Measurements from ENCODE around the gene DGKG. TPM values are rescaled to one million over a fixed set of nuclear protein-coding genes. Genes with fewer than 3 reads are reported as not detected.

The DGKG gene
- polyA plus RNA-seq, 2 of the 4 experiments (the other 2 are of a cell fraction), result 11.5 to 13.3 TPM

GRCh38 chr3:186386883-186387560 lies 25.0 kb upstream of the DGKG start:
- ChIA-PET POLR2A (no interaction called here), CTCF (no interaction called here)
- no peak for ATAC-seq
- TF ChIP-seq, protein P1, sequence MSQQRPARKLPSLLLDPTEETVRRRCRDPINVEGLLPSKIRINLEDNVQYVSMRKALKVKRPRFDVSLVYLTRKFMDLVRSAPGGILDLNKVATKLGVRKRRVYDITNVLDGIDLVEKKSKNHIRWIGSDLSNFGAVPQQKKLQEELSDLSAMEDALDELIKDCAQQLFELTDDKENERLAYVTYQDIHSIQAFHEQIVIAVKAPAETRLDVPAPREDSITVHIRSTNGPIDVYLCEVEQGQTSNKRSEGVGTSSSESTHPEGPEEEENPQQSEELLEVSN (IDR thresholded peaks at IDR 0.05; ENCODE audit: borderline replicate concordance, low read depth), result no peak
- TF ChIP-seq SMC3 (IDR thresholded peaks at IDR 0.05) (no peak), HOXA7 (CRISPR knock-in tag; IDR thresholded peaks at IDR 0.05) (no peak), CHD2 (IDR thresholded peaks at IDR 0.05; ENCODE audit: low read length, partially characterized antibody) (no peak), HES2 (IDR thresholded peaks at IDR 0.05) (no peak), HOXB13 (CRISPR knock-in tag; IDR thresholded peaks at IDR 0.05; ENCODE audit: low read depth) (no peak), SREBF2 (IDR thresholded peaks at IDR 0.05) (no peak), MAX (IDR thresholded peaks at IDR 0.05) (no peak), POLR2AphosphoS2 (conservative IDR thresholded peaks at IDR 0.05; ENCODE audit: low read length) (no peak), HEYL (CRISPR knock-in tag; IDR thresholded peaks at IDR 0.05) (no peak), NFE2L2 (conservative IDR thresholded peaks at IDR 0.05; ENCODE audit: low read length) (no peak), CBX8 (IDR thresholded peaks at IDR 0.05) (no peak), HMGXB4 (CRISPR knock-in tag; IDR thresholded peaks at IDR 0.05; ENCODE audit: borderline replicate concordance) (no peak), BHLHE40 (IDR thresholded peaks at IDR 0.05; ENCODE audit: low read depth, low read length) (no peak), RARB (CRISPR knock-in tag; IDR thresholded peaks at IDR 0.05) (no peak)
- H3K9me3 ChIP-seq, result no peaks in the 10 kb centered on the region
- H3K4me3 ChIP-seq, result no peak overlapping the region
- H3K27ac ChIP-seq, result no peak overlapping the region
- DNase-seq (ENCODE audit: low read depth in 1 of 2, low spot score in 1 of 2), result no peak
- 21% methylated on average over 3 of the region's 4 CpGs for WGBS (ENCODE audit: missing lambda C conversion rate)
- H3K4me1 ChIP-seq, result no peaks in the 10 kb centered on the region
- H3K4me2 ChIP-seq, result no peak overlapping the region
- FAIRE-seq, result no peak

DNA sequence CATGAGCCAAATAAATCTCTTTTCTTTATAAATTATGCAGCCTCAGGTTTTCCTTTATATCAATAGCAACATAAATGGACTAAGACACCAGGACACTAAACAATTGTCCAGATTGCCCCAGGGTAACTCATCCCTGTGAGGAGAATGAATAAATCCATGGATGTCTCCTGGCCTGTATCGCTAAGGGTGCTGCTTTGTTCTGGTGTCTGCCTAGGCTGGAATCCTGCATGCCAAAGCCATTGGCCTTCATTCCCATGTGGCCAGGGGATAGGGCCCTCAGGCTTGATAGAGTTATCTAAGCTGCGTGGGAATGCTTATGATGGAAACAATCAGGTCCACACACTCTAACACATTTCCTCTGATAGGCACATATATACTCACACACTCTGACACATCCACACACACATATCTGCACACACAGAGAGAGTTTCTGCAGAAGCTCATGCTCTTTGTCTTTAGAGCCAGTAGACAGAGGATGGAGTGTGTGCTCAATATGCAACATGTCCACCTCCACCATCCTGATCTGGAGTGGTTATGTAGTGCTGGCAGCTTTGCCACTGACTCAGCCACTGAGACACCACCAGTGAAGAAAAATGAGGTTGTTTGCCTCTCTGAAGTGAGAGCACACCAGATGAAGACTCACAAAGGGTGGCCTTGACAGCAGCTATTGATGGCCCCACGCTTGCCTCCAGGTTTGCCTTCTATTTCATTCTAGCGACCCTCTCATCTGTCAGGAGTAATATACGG lies 24.0 kb upstream of the DGKG start:
- H3K9me3 ChIP-seq, result no peaks in the 10 kb centered on the region
- POLR2A ChIA-PET, result no interaction called here
- FAIRE-seq, result no peak

GRCh38 chr3:186383026-186383993 lies 21.3 kb upstream of the DGKG start:
- no peak for DNase-seq (ENCODE audit: low read depth in 1 of 2, low spot score in 1 of 2)
- POLR2A ChIA-PET, result no interaction called here
- Histone ChIP-seq H3K4me3 (no peak overlapping the region), H3K4me2 (no peak overlapping the region), H3K27ac (no peak overlapping the region), H3K4me1 (no peaks in the 10 kb centered on the region), H3K9me3 (no peaks in the 10 kb centered on the region)
- WGBS (ENCODE audit: missing lambda C conversion rate), result 63% methylated on average over 15 of the region's 18 CpGs
- TF ChIP-seq TP53 (CRISPR knock-in tag; IDR thresholded peaks at IDR 0.05) (no peak), ZNF302 (CRISPR knock-in tag; IDR thresholded peaks at IDR 0.05) (no peak), EP300 (IDR thresholded peaks at IDR 0.05) (no peak), HEYL (CRISPR knock-in tag; IDR thresholded peaks at IDR 0.05) (no peak), CEBPB (IDR thresholded peaks at IDR 0.05) (no peak)
- TF ChIP-seq, protein P2, sequence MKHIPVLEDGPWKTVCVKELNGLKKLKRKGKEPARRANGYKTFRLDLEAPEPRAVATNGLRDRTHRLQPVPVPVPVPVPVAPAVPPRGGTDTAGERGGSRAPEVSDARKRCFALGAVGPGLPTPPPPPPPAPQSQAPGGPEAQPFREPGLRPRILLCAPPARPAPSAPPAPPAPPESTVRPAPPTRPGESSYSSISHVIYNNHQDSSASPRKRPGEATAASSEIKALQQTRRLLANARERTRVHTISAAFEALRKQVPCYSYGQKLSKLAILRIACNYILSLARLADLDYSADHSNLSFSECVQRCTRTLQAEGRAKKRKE (CRISPR knock-in tag; IDR thresholded peaks at IDR 0.05; ENCODE audit: low read depth), result no peak
- TF ChIP-seq, protein P3, sequence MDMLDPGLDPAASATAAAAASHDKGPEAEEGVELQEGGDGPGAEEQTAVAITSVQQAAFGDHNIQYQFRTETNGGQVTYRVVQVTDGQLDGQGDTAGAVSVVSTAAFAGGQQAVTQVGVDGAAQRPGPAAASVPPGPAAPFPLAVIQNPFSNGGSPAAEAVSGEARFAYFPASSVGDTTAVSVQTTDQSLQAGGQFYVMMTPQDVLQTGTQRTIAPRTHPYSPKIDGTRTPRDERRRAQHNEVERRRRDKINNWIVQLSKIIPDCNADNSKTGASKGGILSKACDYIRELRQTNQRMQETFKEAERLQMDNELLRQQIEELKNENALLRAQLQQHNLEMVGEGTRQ (IDR thresholded peaks at IDR 0.05), result no peak
- CTCF ChIA-PET, result interaction anchor here (1.0 kb wide), 1 partner anchor 11 kb away, joined by 4 read pairs; no protein-coding TSS in a partner anchor
- no peak for ATAC-seq
- no peak for FAIRE-seq

More for the DNA sequence above, 24.0 kb upstream of the DGKG start:
- H3K27ac ChIP-seq, result no peak overlapping the region
- no peak overlapping the region for H3K4me3 ChIP-seq
- H3K4me1 ChIP-seq, result no peaks in the 10 kb centered on the region
- no peak overlapping the region for H3K4me2 ChIP-seq
- TF ChIP-seq FOSL2 (IDR thresholded peaks at IDR 0.05) (no peak), FOSL2 (CRISPR knock-in tag; IDR thresholded peaks at IDR 0.05) (no peak), EHF (CRISPR knock-in tag; IDR thresholded peaks at IDR 0.05) (no peak), POLR2A (IDR thresholded peaks at IDR 0.05; ENCODE audit: low read length) (no peak)
- ATAC-seq (no peak), DNase-seq (ENCODE audit: low read depth in 1 of 2, low spot score in 1 of 2) (no peak)
- CTCF ChIA-PET, result no interaction called here
- WGBS (ENCODE audit: missing lambda C conversion rate), result 32% methylated on average over 5 of the region's 5 CpGs

Measured in A549 (cell line).